GM13976 (cell line): ENCODE measurements around the gene IZUMO1.

Experiments
- DNase-seq: peaks from one replicate; pipeline ENCODE4 v3.0.0; 2012; ENCODE audit warnings: low spot score
- in situ Hi-C: fragments of 300-500 bp; cut with MboI; formaldehyde crosslinking; loops from one replicate; pipeline ENCODE4 v1.12.0; 2022; ENCODE audit warnings: low sequenced_read_pairs, mixed read lengths, inconsistent platforms; ENCODE audit not compliant: unreplicated experiment
- TF ChIP-seq, protein P1 (sequence below): IDR thresholded peaks from 2 replicates; pipeline ENCODE4 v1.5.1; 2012; ENCODE audit warnings: borderline replicate concordance, mild to moderate bottlenecking; ENCODE audit not compliant: insufficient read depth; ENCODE audit errors: extremely low read depth, missing control alignments, control extremely low read depth

The IZUMO1 gene

DNA sequence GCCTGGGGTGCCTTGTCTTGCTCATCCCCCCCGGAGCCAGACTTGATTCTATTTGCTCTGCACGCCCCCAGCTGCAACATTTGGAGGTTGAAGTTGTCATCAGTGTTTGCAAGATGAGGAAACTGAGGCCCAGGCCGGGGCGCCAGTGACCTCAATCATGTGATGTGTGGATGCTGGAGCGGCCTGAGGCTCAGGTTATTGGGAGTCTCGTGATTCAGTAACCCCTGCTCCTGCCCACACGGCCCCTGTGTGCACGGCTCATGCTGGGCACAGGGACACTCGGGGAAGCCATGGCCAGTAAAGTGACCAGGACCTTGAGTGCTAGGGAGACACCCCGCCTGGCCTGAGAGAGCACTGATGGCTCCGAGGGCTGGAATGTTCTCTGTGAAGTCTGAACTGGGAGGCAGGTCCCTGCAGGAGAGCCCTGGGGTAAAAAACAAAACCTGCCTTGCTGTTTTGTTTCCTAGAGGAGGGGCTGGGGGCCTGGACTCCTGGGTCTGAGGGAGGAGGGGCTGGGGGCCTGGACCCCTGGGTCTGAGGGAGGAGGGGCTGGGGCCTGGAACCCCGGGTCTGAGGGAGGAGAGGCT lies 10.5 kb upstream of the IZUMO1 start:
- in situ Hi-C loops, result no loop called here
- DNase-seq, result no peak
- TF ChIP-seq, protein P1, sequence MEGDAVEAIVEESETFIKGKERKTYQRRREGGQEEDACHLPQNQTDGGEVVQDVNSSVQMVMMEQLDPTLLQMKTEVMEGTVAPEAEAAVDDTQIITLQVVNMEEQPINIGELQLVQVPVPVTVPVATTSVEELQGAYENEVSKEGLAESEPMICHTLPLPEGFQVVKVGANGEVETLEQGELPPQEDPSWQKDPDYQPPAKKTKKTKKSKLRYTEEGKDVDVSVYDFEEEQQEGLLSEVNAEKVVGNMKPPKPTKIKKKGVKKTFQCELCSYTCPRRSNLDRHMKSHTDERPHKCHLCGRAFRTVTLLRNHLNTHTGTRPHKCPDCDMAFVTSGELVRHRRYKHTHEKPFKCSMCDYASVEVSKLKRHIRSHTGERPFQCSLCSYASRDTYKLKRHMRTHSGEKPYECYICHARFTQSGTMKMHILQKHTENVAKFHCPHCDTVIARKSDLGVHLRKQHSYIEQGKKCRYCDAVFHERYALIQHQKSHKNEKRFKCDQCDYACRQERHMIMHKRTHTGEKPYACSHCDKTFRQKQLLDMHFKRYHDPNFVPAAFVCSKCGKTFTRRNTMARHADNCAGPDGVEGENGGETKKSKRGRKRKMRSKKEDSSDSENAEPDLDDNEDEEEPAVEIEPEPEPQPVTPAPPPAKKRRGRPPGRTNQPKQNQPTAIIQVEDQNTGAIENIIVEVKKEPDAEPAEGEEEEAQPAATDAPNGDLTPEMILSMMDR, result no peak

DNA sequence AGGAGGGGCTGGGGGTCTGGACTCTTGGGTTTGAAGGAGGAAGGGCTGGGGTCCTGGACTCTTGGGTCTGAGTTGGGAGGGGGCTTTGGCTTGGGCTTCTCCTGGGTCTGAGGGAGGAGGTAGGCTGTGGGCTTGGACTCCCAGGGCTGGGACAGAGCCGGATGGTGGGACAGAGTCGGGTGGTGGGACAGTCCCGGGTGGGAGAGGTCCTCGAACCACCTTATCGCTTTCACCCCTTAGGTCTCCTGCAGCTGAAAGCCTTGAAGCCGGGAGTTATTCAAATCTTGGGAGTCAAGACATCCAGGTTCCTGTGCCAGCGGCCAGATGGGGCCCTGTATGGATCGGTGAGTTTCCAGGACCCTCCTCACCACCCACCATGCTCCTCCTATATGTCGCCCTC lies 10.0 kb upstream of the IZUMO1 start:
- TF ChIP-seq, protein P1, result no peak
- in situ Hi-C loops, result no loop called here

DNA sequence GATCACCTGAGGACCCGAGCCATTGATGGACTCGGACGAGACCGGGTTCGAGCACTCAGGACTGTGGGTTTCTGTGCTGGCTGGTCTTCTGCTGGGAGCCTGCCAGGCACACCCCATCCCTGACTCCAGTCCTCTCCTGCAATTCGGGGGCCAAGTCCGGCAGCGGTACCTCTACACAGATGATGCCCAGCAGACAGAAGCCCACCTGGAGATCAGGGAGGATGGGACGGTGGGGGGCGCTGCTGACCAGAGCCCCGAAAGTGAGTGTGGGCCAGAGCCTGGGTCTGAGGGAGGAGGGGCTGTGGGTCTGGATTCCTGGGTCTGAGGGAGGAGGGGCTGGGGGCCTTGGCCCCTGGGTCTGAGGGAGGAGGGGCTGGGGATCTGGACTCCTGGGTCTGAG lies 9.5 kb upstream of the IZUMO1 start:
- DNase-seq, result no peak
- in situ Hi-C loops, result no loop called here

More for the DNA sequence above, 10.0 kb upstream of the IZUMO1 start:
- no peak for DNase-seq

DNA sequence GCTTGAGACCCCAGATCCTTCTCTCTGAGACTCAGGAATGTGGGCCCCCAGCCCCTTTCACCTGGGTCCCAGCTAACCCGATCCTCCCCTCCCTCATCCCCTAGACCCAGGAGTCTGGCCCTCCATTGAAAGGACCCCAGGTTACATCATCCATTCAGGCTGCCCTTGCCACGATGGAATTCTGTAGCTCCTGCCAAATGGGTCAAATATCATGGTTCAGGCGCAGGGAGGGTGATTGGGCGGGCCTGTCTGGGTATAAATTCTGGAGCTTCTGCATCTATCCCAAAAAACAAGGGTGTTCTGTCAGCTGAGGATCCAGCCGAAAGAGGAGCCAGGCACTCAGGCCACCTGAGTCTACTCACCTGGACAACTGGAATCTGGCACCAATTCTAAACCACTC lies 9.1 kb upstream of the IZUMO1 start:
- DNase-seq, result no peak
- in situ Hi-C loops, result no loop called here
- TF ChIP-seq, protein P1, result no peak

More for the DNA sequence above, 9.5 kb upstream of the IZUMO1 start:
- TF ChIP-seq, protein P1, result no peak

DNA sequence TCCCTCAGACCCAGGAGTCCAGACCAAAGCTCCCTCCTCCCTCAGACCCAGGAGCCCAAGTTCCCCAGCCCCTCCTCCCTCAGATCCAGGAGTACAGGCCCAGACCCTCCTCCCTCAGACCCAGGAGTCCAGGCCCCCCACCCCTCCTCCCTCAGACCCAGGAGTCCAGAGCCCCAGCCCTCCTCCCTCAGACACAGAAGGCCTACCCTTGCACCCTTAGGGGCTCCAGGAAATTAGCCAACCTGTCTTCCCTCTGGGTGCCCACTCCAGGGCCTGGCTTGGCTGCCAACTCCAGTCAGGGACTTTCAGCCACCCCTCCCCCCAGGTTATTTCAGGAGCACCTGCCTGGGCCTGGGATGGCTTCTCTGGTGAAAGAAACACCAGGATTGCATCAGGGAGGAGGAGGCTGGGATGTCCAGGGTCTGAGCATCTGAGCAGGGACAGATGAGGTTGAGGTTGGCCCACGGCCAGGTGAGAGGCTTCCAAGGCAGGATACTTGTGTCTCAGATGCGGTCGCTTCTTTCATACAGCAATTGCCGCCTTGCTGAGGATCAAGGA lies 8.5 kb upstream of the IZUMO1 start, which contains the start of gene FGF21:
Gene FGF21, plus strand, starts transcription at position 441 of the 558 bp plus-strand sequence. CDS start 713 bp downstream, outside the sequence.
- in situ Hi-C loops, result no loop called here
- TF ChIP-seq, protein P1, result no peak
- DNase-seq, result no peak

DNA sequence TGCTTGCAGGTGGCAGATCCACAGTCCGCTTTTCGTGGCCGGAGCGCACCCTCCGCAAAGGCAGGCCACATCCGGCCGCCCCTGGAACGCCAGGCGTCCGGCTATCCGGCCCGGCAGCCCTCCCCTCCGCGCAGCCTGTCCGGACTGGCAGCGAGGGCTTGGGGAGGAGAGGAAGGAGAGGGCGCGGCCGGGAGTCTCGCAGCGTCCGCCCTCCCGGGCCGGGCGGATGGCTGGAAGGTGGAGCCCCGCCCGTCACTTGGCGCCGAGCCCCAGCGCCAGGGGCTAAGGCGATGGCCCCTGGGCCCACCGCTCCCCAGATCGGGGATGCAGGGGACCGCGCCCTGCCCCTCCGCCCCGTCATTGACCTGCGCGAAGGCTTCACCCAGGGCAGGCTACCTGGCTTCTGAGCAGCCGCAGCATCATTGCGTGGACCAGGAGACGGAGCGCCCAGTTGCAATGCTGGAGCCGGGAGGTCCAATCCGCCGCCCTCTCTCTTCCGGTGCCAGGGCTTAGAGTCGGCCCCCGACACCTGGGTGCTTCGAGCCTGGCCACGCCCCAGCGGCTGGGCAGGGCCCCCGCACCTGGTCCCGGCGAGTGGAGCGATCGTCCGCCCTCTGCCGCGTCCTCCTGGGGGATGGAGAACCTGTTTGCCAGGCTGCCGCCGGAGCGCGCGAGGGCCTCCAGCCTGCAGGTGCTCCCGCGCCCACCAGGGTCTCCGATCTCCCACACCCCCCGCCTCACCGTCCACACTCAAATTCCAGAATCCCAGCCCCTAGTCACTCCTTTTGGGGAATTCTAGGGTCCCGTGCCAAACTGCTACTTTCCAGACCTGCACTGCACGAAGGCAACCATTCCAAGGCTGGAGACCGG lies 6.0 kb upstream of the IZUMO1 start, which contains the start of gene FUT1:
Gene FUT1, minus strand, starts transcription at position 146 of the 870 bp plus-strand sequence. CDS start 1,360 bp downstream, outside the sequence.
- TF ChIP-seq, protein P1, result no peak
- in situ Hi-C loops, result no loop called here
- peak; percentile 52 for DNase-seq
